H1 (cell line): Measurements from ENCODE around the gene FAM193B. TPM values are rescaled to one million over a fixed set of nuclear protein-coding genes. Genes with fewer than 3 reads are reported as not detected.

Experiments
- BCL11A ChIP-seq, 2 experiments: IDR thresholded peaks; one replicate each; pipeline ENCODE4 v1.6.1; 2011; ENCODE audit warnings: low read depth in 2 of 2, low read length in 2 of 2, mild to moderate bottlenecking in 2 of 2
- TBP ChIP-seq: IDR thresholded peaks from 2 replicates; pipeline ENCODE4 v1.6.1; 2011; ENCODE audit warnings: low read depth, low read length, improper control_type of control experiment
- ZNF274 ChIP-seq: IDR thresholded peaks from 2 replicates; pipeline ENCODE4 v1.7.0; 2012; ENCODE audit warnings: low read length, borderline replicate concordance; ENCODE audit errors: extremely low read depth
- polyA plus RNA-seq, 7 experiments: library from polyadenylated mRNA; depleted of rRNA in 3 of 7; stranded (reverse) in 5 of 7; unstranded in 2 of 7; fragments of >200 nt in 5 of 7; fragments of 200-250 nt in 2 of 7; gene quantifications; 1 replicate in 5 of 7; 2 replicates in 1 of 7; 4 replicates in 1 of 7; pipeline versions ENCODE4 v1.2.1 to v1.2.3, GENCODE V29; 2011 to 2013; ENCODE audit warnings: missing spikeins in 2 of 7, mixed read lengths in 2 of 7
- total RNA-seq: library from RNA; stranded (reverse); fragmentation: NEBNext Ultra II Directional; extraction: Animal tissue kit (Norgen Biotek cat#: 25700); gene quantifications from 2 replicates; pipeline ENCODE4 v1.2.1, GENCODE V29; 2021

FAM193B gene
- total and polyA plus RNA-seq, 2 of the 8 experiments (the other 6 are each of a cell fraction or from before 2014, with no cell fraction given), result 49.9 to 69.8 TPM

DNA sequence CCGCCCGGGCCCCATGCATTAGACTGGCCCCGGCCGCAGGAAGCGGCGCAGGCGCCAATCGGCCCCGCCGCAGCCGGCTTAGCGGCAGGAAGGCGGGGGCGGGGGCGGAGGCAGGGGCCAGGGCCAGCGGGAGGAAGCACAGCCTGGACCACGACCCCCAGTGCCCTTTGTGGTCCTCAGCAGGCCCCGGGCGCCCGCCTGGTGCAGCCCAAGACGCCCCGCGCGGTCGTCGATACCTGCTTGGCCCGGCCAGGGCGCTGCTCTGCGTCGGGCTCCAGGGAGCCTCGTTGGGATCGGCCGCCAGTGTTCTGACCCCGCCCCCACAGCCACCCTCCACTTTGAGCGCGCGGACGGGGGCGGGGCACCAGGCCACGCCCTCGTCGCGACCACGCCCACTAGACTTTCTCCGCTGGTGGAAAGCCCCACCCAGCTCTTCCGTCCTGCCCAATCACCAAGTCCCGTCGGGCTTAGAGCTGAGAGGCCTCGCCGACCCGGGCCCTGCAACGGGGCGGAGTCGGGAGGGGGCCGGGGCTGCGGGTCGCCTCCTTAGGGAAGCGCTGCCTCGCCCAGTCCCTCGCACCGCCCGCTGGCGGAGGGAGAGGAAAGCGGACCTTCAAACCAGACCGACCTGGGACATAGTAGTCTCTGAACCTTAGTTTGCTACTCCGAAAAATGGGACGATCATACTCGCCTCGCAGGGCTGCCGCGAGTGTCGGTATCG lies 56.9 kb downstream of the FAM193B start, which contains the start of gene PDLIM7 (continued):
- TF ChIP-seq TBP, result peak; percentile 95
- no peak for TF ChIP-seq BCL11A (IDR thresholded peaks at IDR 0.05; ENCODE audit: low read depth in 2 of 2, low read length in 2 of 2)
- TF ChIP-seq ZNF274, result no peak
- TF ChIP-seq, all 59 proteins: peak for 18
